GM12878 (cell line): ENCODE results near the gene IFT22. TPM values are rescaled to one million over a fixed set of nuclear protein-coding genes. Genes with fewer than 3 reads are reported as not detected.

ENCODE experiments used
- ATAC-seq: fragments of 200-7000 bp; cut with Tn5 transposase; 3 replicates; pipeline ENCODE4 v1.9.1; 2020; ENCODE audit warnings: mild to moderate bottlenecking, moderate library complexity
- BruUV-seq: library from RNA; stranded (reverse); fragments of 400-500 nt; replicated peaks from 2 replicates; lab custom pipeline; 2021; lab: Mats Ljungman, UMichigan
- CTCF ChIA-PET: fragments of 300-600 bp; sonication (Branson Sonifier 250); formaldehyde crosslinking; extraction: SDS; loops from one replicate; lab custom pipeline; 2021; ENCODE audit warnings: inconsistent platforms; lab: Yijun Ruan, JAX
- POLR2A ChIA-PET: fragments of 350-600 bp; formaldehyde crosslinking; extraction: SDS; loops from one replicate; lab custom pipeline; 2021; ENCODE audit warnings: inconsistent platforms; lab: Charles Lee
- RAD21 ChIA-PET: fragments of 300-600 bp; sonication (Branson Sonifier 250); formaldehyde crosslinking; loops from one replicate; lab custom pipeline; 2023; ENCODE audit warnings: antibody characterized with exemption; ENCODE audit not compliant: unreplicated experiment; lab: Charles Lee
- SMC1A ChIA-PET: fragments of 300-600 bp; sonication (Branson Sonifier 250); formaldehyde crosslinking; loops from one replicate; lab custom pipeline; 2023; ENCODE audit not compliant: unreplicated experiment, uncharacterized antibody; lab: Charles Lee
- DNase-seq: peaks from one replicate; pipeline ENCODE4 v3.0.0-alpha.2; 2011; ENCODE audit warnings: low read depth, low spot score
- FAIRE-seq: peaks from 3 replicates; lab custom pipeline; 2011; peaks lifted over from hg19 to GRCh38; lab: Jason Lieb, UNC
- H2AFZ ChIP-seq: 2 replicates; pipeline ENCODE4 v1.6.0; 2011; ENCODE audit warnings: low read depth, low read length, control low read depth; ENCODE audit not compliant: control insufficient read depth
- H3K27ac ChIP-seq: 2 replicates; pipeline ENCODE4 v1.5.1; 2011; ENCODE audit warnings: control low read depth; ENCODE audit not compliant: control insufficient read depth, insufficient read depth
- H3K27me3 ChIP-seq, 2 experiments: replicated peaks in 1 of 2; 2 replicates each; pipeline versions ENCODE4 v1.6.0 to v1.6.1; 2011; ENCODE audit warnings: low read length in 1 of 2; ENCODE audit not compliant: control insufficient read depth in 2 of 2, insufficient read depth in 2 of 2
- H3K36me3 ChIP-seq, 2 experiments: 2 replicates each; pipeline ENCODE4 v1.5.1; 2011; ENCODE audit warnings: low read length in 1 of 2; ENCODE audit not compliant: control insufficient read depth in 2 of 2, insufficient read depth in 2 of 2
- H3K4me1 ChIP-seq: 2 replicates; pipeline ENCODE4 v1.6.1; 2011; ENCODE audit warnings: mild to moderate bottlenecking, low read length, moderate library complexity, mixed read lengths; ENCODE audit not compliant: control insufficient read depth, insufficient read depth
- H3K4me2 ChIP-seq: 2 replicates; pipeline ENCODE4 v1.6.0; 2011; ENCODE audit warnings: control low read depth; ENCODE audit not compliant: control insufficient read depth, insufficient read depth
- H3K4me3 ChIP-seq: fragments of 200-600 bp; sonication (generic); 2 replicates; pipeline ENCODE4 v1.5.1; 2016
- H3K79me2 ChIP-seq: 2 replicates; pipeline ENCODE4 v1.6.0; 2011; ENCODE audit warnings: low read length; ENCODE audit not compliant: control insufficient read depth, insufficient read depth
- H3K9ac ChIP-seq: 2 replicates; pipeline ENCODE4 v1.8.0; 2011; ENCODE audit warnings: low read length, control low read depth, mixed read lengths; ENCODE audit not compliant: control insufficient read depth, insufficient read depth
- H3K9me3 ChIP-seq: replicated peaks from 3 replicates; pipeline ENCODE4 v1.5.1; 2011; ENCODE audit warnings: mild to moderate bottlenecking, low read length; ENCODE audit not compliant: control insufficient read depth, insufficient read depth
- H4K20me1 ChIP-seq: 2 replicates; pipeline ENCODE4 v1.6.0; 2011; ENCODE audit not compliant: control insufficient read depth, insufficient read depth
- CBX3 ChIP-seq: fragments of 200-600 bp; sonication (generic); IDR thresholded peaks from 2 replicates; pipeline ENCODE4 v1.6.1; 2016; ENCODE audit warnings: low read depth, borderline replicate concordance
- CREM ChIP-seq: IDR thresholded peaks from 2 replicates; pipeline ENCODE4 v1.6.1; 2014; ENCODE audit warnings: antibody characterized with exemption, low read depth
- MAX ChIP-seq: IDR thresholded peaks from 2 replicates; pipeline ENCODE4 v1.6.1; 2012; ENCODE audit warnings: low read depth, low read length, improper control_type of control experiment
- PAX8 ChIP-seq: fragments of 450-650 bp; IDR thresholded peaks from 2 replicates; pipeline ENCODE4 v1.6.1; 2017; ENCODE audit warnings: mild to moderate bottlenecking, moderate library complexity
- PML ChIP-seq: IDR thresholded peaks from 2 replicates; pipeline ENCODE4 v1.6.1; 2012; ENCODE audit warnings: low read length, inconsistent platforms
- RAD51 ChIP-seq: fragments of 450-650 bp; IDR thresholded peaks from 2 replicates; pipeline ENCODE4 v1.6.1; 2016; ENCODE audit warnings: moderate library complexity, mild to moderate bottlenecking, inconsistent platforms
- ZBTB33 ChIP-seq: fragments of 450-650 bp; IDR thresholded peaks from 2 replicates; pipeline ENCODE4 v1.6.1; 2017; ENCODE audit warnings: mild to moderate bottlenecking
- WGBS: methylation state at CpG from one replicate; pipeline ENCODE4 v1.1.6; 2016; ENCODE audit warnings: low lambda C conversion rate; ENCODE audit not compliant: insufficient replicate concordance, insufficient coverage; ENCODE audit errors: missing lambda C conversion rate; 5-methylcytosine and 5-hydroxymethylcytosine counted together
- in situ Hi-C: fragments of 300-500 bp; cut with MboI; formaldehyde crosslinking; loops from 9 replicates; pipeline ENCODE4 v1.14.3; 2018; ENCODE audit warnings: mixed read lengths
- intact Hi-C: fragments of 100-400 bp; cut with micrococcal nuclease; formaldehyde crosslinking; loops from one replicate; pipeline ENCODE4 v1.14.2; 2022; ENCODE audit not compliant: unreplicated experiment
- polyA plus RNA-seq, 11 experiments: library from polyadenylated mRNA; depleted of rRNA in 4 of 11; unstranded in 6 of 11; stranded (reverse) in 5 of 11; fragments of >200 nt; fragmentation: Nextera tagmentation in 4 of 11; fragmentation: Illumina TruSeq in 1 of 11; extraction: Ambion mirVana in 4 of 11; extraction: Trizol in 1 of 11; gene quantifications; 1 replicate in 1 of 11; 2 replicates in 10 of 11; pipeline versions ENCODE4 v1.2.1 to v1.2.3, GENCODE V29; 2011 to 2016; ENCODE audit warnings: inconsistent platforms in 2 of 11, missing spikeins in 2 of 11, low read depth in 1 of 11
- total RNA-seq, 4 experiments: library from RNA; depleted of rRNA in 3 of 4; stranded (reverse); fragments of >200 nt in 3 of 4; fragmentation: Illumina TruSeq in 1 of 4; extraction: Trizol in 1 of 4; gene quantifications; 2 replicates each; pipeline versions ENCODE4 v1.2.1 to v1.2.3, GENCODE V29; 2013 to 2021

IFT22 gene
- total and polyA plus RNA-seq, 10 of the 15 experiments (the other 5 are each of a cell fraction or from before 2014, with no cell fraction given): 10.1 to 25.7 (median 19.0) TPM

- Histone ChIP-seq H3K4me3 (no peak overlapping the region), H3K36me3 (no peaks in the 10 kb centered on the region), H3K9me3 (peaks cover 11% of the 10 kb centered on the region; the same call in 2 of the 3 replicates), H3K79me2 (no peaks in the 10 kb centered on the region), H3K4me2 (no peak overlapping the region), H3K9ac (no peak overlapping the region), H4K20me1 (no peaks in the 10 kb centered on the region), H2AFZ (no peak overlapping the region), H3K27me3 (peaks cover 3 to 4% of the 10 kb centered on the region in 2 experiments; a peak in 3 of 4 replicates), H3K4me1 (no peaks in the 10 kb centered on the region), H3K27ac (no peak overlapping the region)
- ChIA-PET SMC1A (no interaction called here), RAD21 (no interaction called here), POLR2A (no interaction called here), CTCF (no interaction called here)
- TF ChIP-seq ZBTB33 (no peak), PAX8 (no peak), CREM (no peak), RAD51 (no peak), PML (no peak), CBX3 (no peak), MAX (no peak)
- FAIRE-seq (no peak), ATAC-seq (no peak), DNase-seq (no peak)
- WGBS: 62% methylated on average over 29 of the region's 37 CpGs
- intact Hi-C loops: no loop called here
- no TSS peak for BruUV-seq
- in situ Hi-C loops: no loop called here
These were observed 18.9 kb downstream of the IFT22 start for GRCh38 chr7:101302641-101303101.
